GM06990 (cell line): Measurements from ENCODE around the gene CTIF.

Experiments
- DNase-seq: peaks from one replicate; pipeline ENCODE4 v3.0.0-alpha.2; 2011; ENCODE audit not compliant: insufficient read length; ENCODE audit errors: extremely low read depth
- H3K27me3 ChIP-seq: replicated peaks from 2 replicates; pipeline ENCODE4 v1.6.0; 2011; ENCODE audit warnings: low read length; ENCODE audit not compliant: control insufficient read depth, insufficient read depth
- H3K36me3 ChIP-seq: 2 replicates; pipeline ENCODE4 v1.5.1; 2011; ENCODE audit warnings: low read length; ENCODE audit not compliant: control insufficient read depth, insufficient read depth
- H3K4me3 ChIP-seq: replicated peaks from 2 replicates; pipeline ENCODE4 v1.5.1; 2011; ENCODE audit warnings: low read depth, mild to moderate bottlenecking, control low read depth, low read length
- CTCF ChIP-seq: IDR thresholded peaks from 2 replicates; pipeline ENCODE4 v1.5.1; 2011; ENCODE audit warnings: low read length, control low read depth, mild to moderate bottlenecking, inconsistent platforms; ENCODE audit not compliant: insufficient read depth, poor library complexity, severe bottlenecking

CTIF gene

GRCh38 chr18:48836231-48836805 lies 297.5 kb downstream of the CTIF start:
- H3K36me3 ChIP-seq, result no peaks in the 10 kb centered on the region
- DNase-seq, result no peak
- no peak for TF ChIP-seq CTCF

GRCh38 chr18:48836806-48837615 lies 298.2 kb downstream of the CTIF start:
- Histone ChIP-seq H3K4me3 (no peak overlapping the region), H3K36me3 (no peaks in the 10 kb centered on the region), H3K27me3 (no peaks in the 10 kb centered on the region)
- no peak for TF ChIP-seq CTCF
- DNase-seq, result no peak

More at GRCh38 chr18:48836231-48836805, 297.5 kb downstream of the CTIF start:
- H3K27me3 ChIP-seq, result no peaks in the 10 kb centered on the region
- no peak overlapping the region for H3K4me3 ChIP-seq

- Histone ChIP-seq H3K36me3 (no peaks in the 10 kb centered on the region), H3K27me3 (no peaks in the 10 kb centered on the region), H3K4me3 (no peak overlapping the region)
- TF ChIP-seq CTCF, result no peak
- DNase-seq, result no peak
Observed at GRCh38 chr18:48837676-48838075, 298.8 kb downstream of the CTIF start.

GRCh38 chr18:48838166-48838775 lies 299.4 kb downstream of the CTIF start:
- Histone ChIP-seq H3K27me3 (no peaks in the 10 kb centered on the region), H3K4me3 (no peak overlapping the region), H3K36me3 (no peaks in the 10 kb centered on the region)
- no peak for TF ChIP-seq CTCF
- DNase-seq, result no peak

- Histone ChIP-seq H3K27me3 (no peaks in the 10 kb centered on the region), H3K36me3 (no peaks in the 10 kb centered on the region), H3K4me3 (no peak overlapping the region)
- TF ChIP-seq CTCF, result no peak
- no peak for DNase-seq
Observed at GRCh38 chr18:48838921-48839818, 300.3 kb downstream of the CTIF start.
